ENCODE data around the gene PLA2G4E. TPM values are rescaled to one million over a fixed set of nuclear protein-coding genes. Genes with fewer than 3 reads are reported as not detected.

Gene PLA2G4E
- total RNA-seq, 2 donors from 2014 or later, result 0.16 TPM; not detected in 1

- intact Hi-C loops (cut with DNase I), result loop anchor here in 1 of 2 donors (5.0 to 10.0 kb wide), 2 partner anchors 152 to 211 kb away; partner anchors contain the start of gene MAPKBP1
- ATAC-seq, result peak in 1 of 2 donors; percentile 40
- no peak for DNase-seq
These were observed 35.3 kb downstream of the PLA2G4E start for GRCh38 chr15:41985236-41986160.

- intact Hi-C loops (cut with DNase I), result loop anchor here in 1 of 2 donors (5.0 to 10.0 kb wide), 2 partner anchors 153 to 210 kb away; partner anchors contain the start of gene MAPKBP1
These were observed 36.2 kb downstream of the PLA2G4E start for GRCh38 chr15:41984622-41985021.

GRCh38 chr15:41983621-41984571, 36.9 kb downstream of the PLA2G4E start:
- intact Hi-C loops (cut with DNase I), result loop anchor here in 1 of 2 donors (10.0 kb wide), 1 partner anchor 209 kb away; the partner anchor contains the start of gene MAPKBP1
- ATAC-seq, result no peak
- DNase-seq, result no peak

More at GRCh38 chr15:41984622-41985021, 36.2 kb downstream of the PLA2G4E start:
- ATAC-seq (no peak), DNase-seq (no peak)

- no peak for DNase-seq
- ATAC-seq, result no peak
- intact Hi-C loops (cut with DNase I), result loop anchor here in 1 of 2 donors (10.0 kb wide), 1 partner anchor 208 kb away; the partner anchor contains the start of gene MAPKBP1
These were observed 37.6 kb downstream of the PLA2G4E start for GRCh38 chr15:41983221-41983620.

GRCh38 chr15:41982133-41982930, 38.5 kb downstream of the PLA2G4E start:
- intact Hi-C loops (cut with DNase I), result loop anchor here in 1 of 2 donors (10.0 kb wide), 1 partner anchor 208 kb away; the partner anchor contains the start of gene MAPKBP1
- peak; percentile 45 to 58 for ATAC-seq
- DNase-seq, result no peak

- ATAC-seq (no peak), DNase-seq (no peak)
- intact Hi-C loops (cut with DNase I), result loop anchor here in 1 of 2 donors (10.0 kb wide), 1 partner anchor 207 kb away; the partner anchor contains the start of gene MAPKBP1
These were observed 39.3 kb downstream of the PLA2G4E start for GRCh38 chr15:41981371-41982132.

- DNase-seq (peak; percentile 40), ATAC-seq (peak in 1 of 2 donors; percentile 48)
- intact Hi-C loops (cut with DNase I), result loop anchor here in 1 of 2 donors (10.0 kb wide), 1 partner anchor 206 kb away; the partner anchor contains the start of gene MAPKBP1
These were observed 40.1 kb downstream of the PLA2G4E start for GRCh38 chr15:41980654-41981323.

- ATAC-seq, result no peak
- no peak for DNase-seq
- intact Hi-C loops (cut with DNase I), result loop anchor here (10.0 kb wide), 2 partner anchors 75 to 205 kb away; partner anchors contain the start of gene MAPKBP1 (in 1 of the 2)
These were observed 41.2 kb downstream of the PLA2G4E start for GRCh38 chr15:41979493-41980266.

GRCh38 chr15:41978534-41978933, 42.3 kb downstream of the PLA2G4E start:
- no peak for ATAC-seq

GRCh38 chr15:41977757-41978383, 43.0 kb downstream of the PLA2G4E start:
- no peak for DNase-seq
- no peak for ATAC-seq
- intact Hi-C loops (cut with DNase I), result loop anchor here in 1 of 2 donors (10.0 kb wide), 1 partner anchor 73 kb away; no protein-coding TSS in a partner anchor

More at GRCh38 chr15:41978534-41978933, 42.3 kb downstream of the PLA2G4E start:
- no peak for DNase-seq
- intact Hi-C loops (cut with DNase I), result loop anchor here in 1 of 2 donors (10.0 kb wide), 1 partner anchor 74 kb away; no protein-coding TSS in a partner anchor

- ATAC-seq (no peak), DNase-seq (no peak)
- intact Hi-C loops (cut with DNase I), result loop anchor here in 1 of 2 donors (10.0 kb wide), 1 partner anchor 71 kb away; no protein-coding TSS in a partner anchor
These were observed 45.2 kb downstream of the PLA2G4E start for GRCh38 chr15:41975669-41976068.

GRCh38 chr15:41974041-41974440, 46.8 kb downstream of the PLA2G4E start:
- intact Hi-C loops (cut with DNase I), result loop anchor here (5.0 to 10.0 kb wide), 2 partner anchors 57 to 69 kb away; no protein-coding TSS in a partner anchor
- DNase-seq (no peak), ATAC-seq (no peak)

- intact Hi-C loops (cut with DNase I), result loop anchor here (5.0 to 10.0 kb wide), 2 partner anchors 55 to 68 kb away; no protein-coding TSS in a partner anchor
- DNase-seq (peak; percentile 99), ATAC-seq (peak; percentile 96 to 97)
These were observed 48.3 kb downstream of the PLA2G4E start, which contains the start of gene EHD4 for GRCh38 chr15:41972253-41973242. Gene EHD4 (minus strand): TSS chr15:41972557. CDS start chr15:41972494, 63 bp downstream.

GRCh38 chr15:41971895-41972252, 49.0 kb downstream of the PLA2G4E start:
- intact Hi-C loops (cut with DNase I), result loop anchor here (5.0 to 10.0 kb wide), 2 partner anchors 55 to 67 kb away; no protein-coding TSS in a partner anchor
- DNase-seq (no peak), ATAC-seq (peak; percentile 55 to 66)
